IMR-90 (cell line): ENCODE data around the gene ARHGEF18. TPM values are rescaled to one million over a fixed set of nuclear protein-coding genes. Genes with fewer than 3 reads are reported as not detected.
A peak's percentile ranks its signal among the peaks of the same experiment; 100 is the strongest.

Source experiments
- ATAC-seq: fragments of 200-7000 bp; cut with Tn5 transposase; 2 replicates; pipeline ENCODE4 v1.9.1; 2020; ENCODE audit warnings: low read depth, mild to moderate bottlenecking, moderate library complexity
- BruUV-seq: library from RNA; stranded (reverse); fragments of 400-500 nt; replicated peaks from 2 replicates; lab custom pipeline; 2021; lab: Mats Ljungman, UMichigan
- CTCF ChIA-PET: fragments of 300-600 bp; formaldehyde crosslinking; extraction: SDS; loops from one replicate; lab custom pipeline; 2021; ENCODE audit warnings: antibody characterized with exemption; lab: Yijun Ruan, JAX
- POLR2A ChIA-PET: fragments of 300-600 bp; sonication (Branson Sonifier 250); formaldehyde crosslinking; loops from one replicate; lab custom pipeline; 2022; ENCODE audit warnings: antibody characterized with exemption; ENCODE audit not compliant: unreplicated experiment; lab: Charles Lee
- DNase-seq: peaks from one replicate; pipeline ENCODE4 v3.0.0; 2013
- H2AFZ ChIP-seq: replicated peaks from 2 replicates; pipeline ENCODE3; 2013; ENCODE audit warnings: low read length, mild to moderate bottlenecking; ENCODE audit not compliant: poor library complexity
- H2AK5ac ChIP-seq: 2 replicates; pipeline ENCODE4 v1.6.1; 2013; ENCODE audit warnings: low read depth, low read length, inconsistent platforms
- H2AK9ac ChIP-seq: replicated peaks from 2 replicates; pipeline ENCODE3; 2013; ENCODE audit warnings: mild to moderate bottlenecking, low read depth, low read length, moderate library complexity; ENCODE audit not compliant: poor library complexity
- H2BK120ac ChIP-seq: 2 replicates; pipeline ENCODE4 v1.6.1; 2013; ENCODE audit warnings: low read depth, low read length, inconsistent platforms
- H2BK15ac ChIP-seq: 3 replicates; pipeline ENCODE4 v1.6.1; 2013; ENCODE audit warnings: low read depth, low read length, inconsistent platforms
- H2BK20ac ChIP-seq: 2 replicates; pipeline ENCODE4 v1.6.1; 2013; ENCODE audit warnings: low read depth, mild to moderate bottlenecking, inconsistent platforms, low read length, moderate library complexity
- H2BK5ac ChIP-seq: 2 replicates; pipeline ENCODE4 v1.6.1; 2013; ENCODE audit warnings: mild to moderate bottlenecking, low read depth, low read length, inconsistent platforms; ENCODE audit not compliant: poor library complexity, severe bottlenecking
- H3K14ac ChIP-seq: replicated peaks from 2 replicates; pipeline ENCODE4 v1.6.1; 2013; ENCODE audit warnings: low read depth, low read length, inconsistent platforms
- H3K18ac ChIP-seq: 2 replicates; pipeline ENCODE4 v1.6.1; 2013; ENCODE audit warnings: low read depth, low read length, control low read depth
- H3K23ac ChIP-seq: 2 replicates; pipeline ENCODE4 v1.6.1; 2013; ENCODE audit warnings: low read depth, low read length, inconsistent platforms
- H3K27ac ChIP-seq: 2 replicates; pipeline ENCODE4 v1.5.1; 2013; ENCODE audit warnings: mild to moderate bottlenecking, control low read depth, low read length; ENCODE audit not compliant: insufficient read depth
- H3K27me3 ChIP-seq: 2 replicates; pipeline ENCODE4 v1.6.1; 2013; ENCODE audit warnings: low read length; ENCODE audit not compliant: control insufficient read depth, insufficient read depth
- H3K36me3 ChIP-seq: 2 replicates; pipeline ENCODE4 v1.6.1; 2013; ENCODE audit warnings: low read length, mixed read lengths; ENCODE audit not compliant: control insufficient read depth, insufficient read depth
- H3K4ac ChIP-seq: 2 replicates; pipeline ENCODE4 v1.6.1; 2013; ENCODE audit warnings: low read depth, low read length, inconsistent platforms
- H3K4me1 ChIP-seq: 2 replicates; pipeline ENCODE4 v1.6.1; 2013; ENCODE audit warnings: low read length, mixed read lengths; ENCODE audit not compliant: control insufficient read depth, insufficient read depth
- H3K4me2 ChIP-seq: 2 replicates; pipeline ENCODE4 v1.6.1; 2013; ENCODE audit warnings: low read depth, mild to moderate bottlenecking, control low read depth, low read length, moderate library complexity
- H3K4me3 ChIP-seq: 2 replicates; pipeline ENCODE4 v1.5.1; 2013; ENCODE audit warnings: low read depth, mild to moderate bottlenecking, control low read depth, low read length, moderate library complexity; ENCODE audit not compliant: insufficient read depth
- H3K56ac ChIP-seq: 2 replicates; pipeline ENCODE4 v1.6.1; 2013; ENCODE audit warnings: low read length, inconsistent platforms; ENCODE audit not compliant: insufficient read depth; ENCODE audit errors: extremely low read depth
- H3K79me1 ChIP-seq, 2 experiments: 2 replicates each; pipeline ENCODE4 v1.6.1; 2013; ENCODE audit warnings: low read length in 2 of 2, inconsistent platforms in 1 of 2, low read depth in 1 of 2
- H3K9ac ChIP-seq: 2 replicates; pipeline ENCODE4 v1.6.1; 2013; ENCODE audit warnings: low read depth, low read length, control low read depth
- H3K9me1 ChIP-seq: 2 replicates; pipeline ENCODE4 v1.6.1; 2013; ENCODE audit warnings: low read length, inconsistent platforms; ENCODE audit not compliant: insufficient read depth
- H3K9me3 ChIP-seq: 2 replicates; pipeline ENCODE4 v1.6.1; 2013; ENCODE audit warnings: low read length; ENCODE audit not compliant: control insufficient read depth, insufficient read depth
- H4K20me1 ChIP-seq: 2 replicates; pipeline ENCODE4 v1.6.1; 2013; ENCODE audit warnings: low read length, inconsistent platforms; ENCODE audit not compliant: insufficient read depth
- H4K5ac ChIP-seq: 2 replicates; pipeline ENCODE4 v1.6.1; 2013; ENCODE audit warnings: mild to moderate bottlenecking, low read depth, low read length, control low read depth
- H4K8ac ChIP-seq, 2 experiments: 2 replicates each; pipeline ENCODE4 v1.6.1; 2013; ENCODE audit warnings: low read depth in 2 of 2, low read length in 2 of 2, control low read depth in 1 of 2, inconsistent platforms in 1 of 2
- H4K91ac ChIP-seq: 2 replicates; pipeline ENCODE4 v1.6.1; 2013; ENCODE audit warnings: low read depth, low read length, inconsistent platforms; ENCODE audit not compliant: insufficient read depth
- BHLHE40 ChIP-seq: fragments of 150-350 bp; IDR thresholded peaks from 2 replicates; pipeline ENCODE4 v1.6.1; 2016; ENCODE audit warnings: mild to moderate bottlenecking, low read depth, low read length
- CEBPB ChIP-seq: IDR thresholded peaks from 2 replicates; pipeline ENCODE4 v1.6.1; 2012; ENCODE audit warnings: low read depth, low read length, improper control_type of control experiment
- CHD1 ChIP-seq: IDR thresholded peaks from 2 replicates; pipeline ENCODE4 v1.6.1; 2012; ENCODE audit warnings: low read depth, low read length, improper control_type of control experiment
- CTCF ChIP-seq: conservative IDR thresholded peaks from 2 replicates; pipeline ENCODE4 v1.5.1; 2012; ENCODE audit warnings: mild to moderate bottlenecking, low read depth, low read length, improper control_type of control experiment
- FOS ChIP-seq: fragments of 150-350 bp; IDR thresholded peaks from 2 replicates; pipeline ENCODE4 v1.6.1; 2016; ENCODE audit warnings: low read depth, low read length
- MAFK ChIP-seq: IDR thresholded peaks from 2 replicates; pipeline ENCODE4 v1.6.1; 2012; ENCODE audit warnings: low read depth, low read length, improper control_type of control experiment
- MXI1 ChIP-seq: IDR thresholded peaks from 2 replicates; pipeline ENCODE4 v1.6.1; 2012; ENCODE audit warnings: low read depth, mild to moderate bottlenecking, low read length, moderate library complexity, borderline replicate concordance
- NFE2L2 ChIP-seq: fragments of 150-350 bp; IDR thresholded peaks from 2 replicates; pipeline ENCODE4 v1.6.1; 2016; ENCODE audit warnings: low read depth, mild to moderate bottlenecking, low read length
- POLR2A ChIP-seq: IDR thresholded peaks from 2 replicates; pipeline ENCODE4 v1.6.1; 2012; ENCODE audit warnings: mild to moderate bottlenecking, low read depth, low read length
- RAD21 ChIP-seq: IDR thresholded peaks from 2 replicates; pipeline ENCODE4 v1.6.1; 2012; ENCODE audit warnings: low read length, improper control_type of control experiment
- RCOR1 ChIP-seq: IDR thresholded peaks from 2 replicates; pipeline ENCODE4 v1.6.1; 2012; ENCODE audit warnings: mild to moderate bottlenecking, low read length, improper control_type of control experiment; ENCODE audit not compliant: insufficient replicate concordance
- RFX5 ChIP-seq: IDR thresholded peaks from 2 replicates; pipeline ENCODE4 v1.8.0; 2012; ENCODE audit warnings: low read depth, mild to moderate bottlenecking, low read length, moderate library complexity
- SMC3 ChIP-seq: fragments of 150-350 bp; IDR thresholded peaks from 2 replicates; pipeline ENCODE4 v1.6.1; 2016; ENCODE audit warnings: low read depth, mild to moderate bottlenecking, antibody characterized with exemption, low read length, moderate library complexity
- WGBS, 2 experiments: methylation state at CpG; one replicate each; pipeline versions ENCODE4 v1.1.5 to v1.1.7; 2013; ENCODE audit warnings: missing lambda C conversion rate in 2 of 2; ENCODE audit not compliant: insufficient read length in 1 of 2; ENCODE audit errors: extremely low coverage in 2 of 2; 5-methylcytosine and 5-hydroxymethylcytosine counted together
- dilution Hi-C: fragments of 300-500 bp; cut with HindIII; formaldehyde crosslinking; loops from one replicate; pipeline ENCODE4 v1.14.3; 2018; ENCODE audit warnings: low sequenced_read_pairs; ENCODE audit not compliant: unreplicated experiment
- in situ Hi-C: fragments of 300-500 bp; cut with MboI; formaldehyde crosslinking; loops from 3 replicates; pipeline ENCODE4 v1.14.3; 2019; ENCODE audit warnings: low sequenced_read_pairs, inconsistent platforms, mixed read lengths
- intact Hi-C: fragments of 100-400 bp; cut with micrococcal nuclease; formaldehyde crosslinking; loops from 2 replicates; pipeline ENCODE4 v1.10.0; 2022
- polyA plus RNA-seq, 3 experiments: library from polyadenylated mRNA; depleted of rRNA; stranded (reverse); fragments of >200 nt; gene quantifications; 2 replicates each; pipeline ENCODE4 v1.2.3, GENCODE V29; 2012; ENCODE audit warnings: low replicate concordance in 1 of 3
- total RNA-seq: library from RNA; depleted of rRNA; stranded (reverse); fragments of >200 nt; gene quantifications from 2 replicates; pipeline ENCODE4 v1.2.3, GENCODE V29; 2012
- TF ChIP-seq, protein P1 (sequence below): fragments of 150-350 bp; IDR thresholded peaks from 2 replicates; pipeline ENCODE4 v1.6.1; 2016; ENCODE audit warnings: low read depth, mild to moderate bottlenecking, low read length, moderate library complexity, borderline replicate concordance

The ARHGEF18 gene
- total and polyA plus RNA-seq, 2 of the 4 experiments (the other 2 are of a cell fraction), result 11.6 to 12.4 TPM

- H4K20me1 ChIP-seq, result peaks cover 35% of the 10 kb centered on the region
- H3K9ac ChIP-seq, result peak overlapping the region; percentile 85
- no peaks in the 10 kb centered on the region for H3K27me3 ChIP-seq
- H2BK120ac ChIP-seq, result no peak overlapping the region
- peak overlapping the region; percentile 20; the same call in 1 of the 2 replicates for H3K18ac ChIP-seq
- peak overlapping the region; percentile 96 for H2AK9ac ChIP-seq
- H2AK5ac ChIP-seq, result 0 out of 2 replicates have a peak overlapping the region, but pooled peaks have one; percentile 33
- in situ Hi-C loops (no loop called here), intact Hi-C loops (loop anchor here (5.0 kb wide), 2 partner anchors 122 to 137 kb away; partner anchors contain the start of gene ZNF358), dilution Hi-C loops (no loop called here)
- peak overlapping the region; percentile 46; the same call in 1 of the 2 replicates for H3K56ac ChIP-seq
- H2BK15ac ChIP-seq, result no peak overlapping the region
- H3K79me1 ChIP-seq, result peaks cover 15 to 37% of the 10 kb centered on the region in 2 experiments
- H3K4ac ChIP-seq, result peak overlapping the region; percentile 91
- H4K8ac ChIP-seq, result peak overlapping the region; percentile 35 to 78; a peak in 2 of 4 replicates
- H3K4me2 ChIP-seq, result peak overlapping the region; percentile 85
- H3K9me3 ChIP-seq, result no peaks in the 10 kb centered on the region
- DNase-seq, result peak; percentile 87
- 0 out of 2 replicates have a peak overlapping the region, but pooled peaks have one; percentile 20 for H4K91ac ChIP-seq
- H4K5ac ChIP-seq, result peak overlapping the region; percentile 69; the same call in 1 of the 2 replicates
- H3K23ac ChIP-seq, result peak overlapping the region; percentile 64; the same call in 1 of the 2 replicates
- no peaks in the 10 kb centered on the region for H3K36me3 ChIP-seq
- H3K4me3 ChIP-seq, result peak overlapping the region; percentile 86
- ATAC-seq, result peak; percentile 84
- POLR2A ChIA-PET, result interaction anchor here (0.9 kb wide), 1 partner anchor 10 kb away, joined by 3 read pairs; no protein-coding TSS in a partner anchor
- H3K9me1 ChIP-seq, result peaks cover 2% of the 10 kb centered on the region; the same call in 1 of the 2 replicates
- CTCF ChIA-PET, result no interaction called here
- H2BK20ac ChIP-seq, result no peak overlapping the region
- peaks cover 6% of the 10 kb centered on the region for H3K4me1 ChIP-seq
- WGBS, 2 experiments, result 1% methylated on average over 25 of the region's 61 CpGs; no CpG with 5 or more reads in 1 of the 2 experiments
- no TSS peak for BruUV-seq
- peak overlapping the region; percentile 95 for H2AFZ ChIP-seq
- H3K14ac ChIP-seq, result peak overlapping the region; percentile 97
- H3K27ac ChIP-seq, result peak overlapping the region; percentile 43
- peak overlapping the region; percentile 30 for H2BK5ac ChIP-seq
- no peak for TF ChIP-seq CEBPB
- TF ChIP-seq RCOR1, result no peak
- no peak for TF ChIP-seq FOS
- peak; percentile 63; the same call in 1 of the 2 replicates for TF ChIP-seq MXI1
- TF ChIP-seq BHLHE40, result no peak
- TF ChIP-seq CHD1, result no peak
- TF ChIP-seq SMC3, result no peak
- TF ChIP-seq NFE2L2, result no peak
- no peak for TF ChIP-seq CTCF
- no peak for TF ChIP-seq RAD21
- TF ChIP-seq MAFK, result no peak
- TF ChIP-seq POLR2A, result peak; percentile 49
- TF ChIP-seq, protein P1, sequence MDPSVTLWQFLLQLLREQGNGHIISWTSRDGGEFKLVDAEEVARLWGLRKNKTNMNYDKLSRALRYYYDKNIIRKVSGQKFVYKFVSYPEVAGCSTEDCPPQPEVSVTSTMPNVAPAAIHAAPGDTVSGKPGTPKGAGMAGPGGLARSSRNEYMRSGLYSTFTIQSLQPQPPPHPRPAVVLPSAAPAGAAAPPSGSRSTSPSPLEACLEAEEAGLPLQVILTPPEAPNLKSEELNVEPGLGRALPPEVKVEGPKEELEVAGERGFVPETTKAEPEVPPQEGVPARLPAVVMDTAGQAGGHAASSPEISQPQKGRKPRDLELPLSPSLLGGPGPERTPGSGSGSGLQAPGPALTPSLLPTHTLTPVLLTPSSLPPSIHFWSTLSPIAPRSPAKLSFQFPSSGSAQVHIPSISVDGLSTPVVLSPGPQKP, result 0 out of 2 replicates have a peak, but pooled peaks have one; percentile 49
- no peak for TF ChIP-seq RFX5
Measured at GRCh38 chr19:7394731-7395359, 46.1 kb downstream of the ARHGEF18 start.
